Hematopoietic multipotent progenitor cell treated with erythropoietin and hydrocortisone succinate and interleukin-3 and kit ligand, for 4 days (in vitro differentiated cells): ENCODE results near the gene CRHR2.
"Not testable (repeated sequence)": the region's sequence is repeated elsewhere in the genome, so short reads cannot be mapped to it uniquely, and the experiment has no call there.

Experiments
- DNase-seq: peaks from one replicate; pipeline ENCODE4 v3.0.0-alpha.2; 2015

The CRHR2 gene

GRCh38 chr7:30652132-30652531 lies 30.1 kb downstream of the CRHR2 start:
- DNase-seq = no peak

DNA sequence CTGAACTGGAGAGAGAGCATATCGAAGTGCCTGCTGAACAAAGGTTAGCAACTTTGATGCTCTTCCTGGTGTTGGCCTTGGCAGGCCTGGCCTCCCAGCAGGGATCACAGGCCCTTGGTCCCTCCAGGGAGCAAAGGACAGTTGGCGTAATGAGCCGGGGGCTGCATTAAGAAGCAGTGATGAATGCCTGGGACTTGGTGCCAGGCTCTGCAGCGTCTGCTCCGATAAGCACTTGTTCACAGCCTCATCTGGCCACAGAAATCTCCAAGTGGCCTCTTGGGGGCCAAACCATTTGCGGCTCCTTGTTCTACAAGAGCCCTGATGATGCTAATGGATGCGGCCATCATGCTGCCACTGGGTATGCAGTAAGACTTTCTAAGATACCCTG lies 31.8 kb downstream of the CRHR2 start:
- DNase-seq = no peak

- DNase-seq = no peak
Observed at GRCh38 chr7:30649717-30650420, 32.4 kb downstream of the CRHR2 start.

GRCh38 chr7:30648744-30649540 lies 33.3 kb downstream of the CRHR2 start:
- DNase-seq = no peak

- DNase-seq = no peak
Observed at GRCh38 chr7:30647589-30648364, 34.5 kb downstream of the CRHR2 start.

DNA sequence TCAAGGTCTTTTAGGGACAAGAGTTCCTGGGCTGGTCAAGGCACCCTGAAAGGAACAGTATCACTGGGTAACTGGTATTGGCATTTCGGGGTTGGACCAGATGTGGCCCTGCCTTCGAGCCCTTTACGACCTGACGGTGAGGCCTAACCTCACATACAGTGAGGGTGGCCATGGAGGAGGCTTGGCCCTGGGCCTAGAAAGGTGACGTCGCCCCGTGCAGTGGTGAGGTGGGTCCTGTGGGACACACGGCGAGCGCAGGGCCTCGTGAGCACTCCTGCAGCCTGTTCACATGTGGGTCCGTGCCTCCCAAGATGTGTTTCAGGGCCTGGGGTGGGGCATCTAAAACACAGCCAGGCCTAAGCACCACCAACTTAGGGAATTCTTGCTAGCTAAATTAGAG lies 36.1 kb downstream of the CRHR2 start:
- DNase-seq = no peak

DNA sequence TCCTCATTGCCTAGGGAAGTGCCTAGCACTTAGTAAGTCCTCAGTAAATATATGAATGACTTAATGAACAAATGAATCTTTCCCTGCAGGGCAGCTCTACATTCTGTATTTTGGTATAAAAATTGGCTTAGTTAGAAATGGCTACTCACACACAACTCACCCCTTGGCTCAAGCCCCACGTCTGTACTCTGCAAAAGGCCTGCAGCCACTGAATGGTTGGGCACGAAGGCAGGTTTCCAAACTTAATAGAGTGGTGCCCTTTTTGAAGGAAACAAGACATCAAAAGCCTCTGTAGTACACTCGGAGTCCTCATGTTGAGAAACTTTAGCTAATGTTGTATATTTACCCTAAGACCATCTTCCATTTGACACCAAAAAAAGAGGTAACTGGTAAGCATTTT lies 36.6 kb downstream of the CRHR2 start:
- DNase-seq = no peak

GRCh38 chr7:30644286-30644955 lies 37.8 kb downstream of the CRHR2 start:
- DNase-seq = no peak

- DNase-seq = no peak
Observed at GRCh38 chr7:30642789-30643188, 39.5 kb downstream of the CRHR2 start.

DNA sequence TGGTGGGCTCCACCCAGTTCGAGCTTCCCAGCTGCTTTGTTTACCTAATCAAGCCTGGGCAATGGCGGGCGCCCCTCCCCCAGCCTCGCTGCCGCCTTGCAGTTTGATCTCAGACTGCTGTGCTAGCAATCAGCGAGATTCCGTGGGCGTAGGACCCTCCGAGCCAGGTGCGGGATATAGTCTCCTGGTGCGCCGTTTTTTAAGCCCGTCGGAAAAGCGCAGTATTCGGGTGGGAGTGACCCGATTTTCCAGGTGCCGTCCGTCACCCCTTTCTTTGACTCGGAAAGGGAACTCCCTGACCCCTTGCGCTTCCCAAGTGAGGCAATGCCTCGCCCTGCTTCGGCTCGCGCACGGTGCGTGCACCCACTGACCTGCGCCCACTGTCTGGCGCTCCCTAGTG lies 39.9 kb downstream of the CRHR2 start:
- not testable (repeated sequence) for DNase-seq

GRCh38 chr7:30635798-30636197 lies 46.5 kb downstream of the CRHR2 start:
- DNase-seq = no peak

- no peak for DNase-seq
Observed at GRCh38 chr7:30634634-30635201, 47.5 kb downstream of the CRHR2 start.

GRCh38 chr7:30634193-30634626 lies 48.0 kb downstream of the CRHR2 start:
- DNase-seq = no peak

GRCh38 chr7:30633223-30633622 lies 49.0 kb downstream of the CRHR2 start:
- no peak for DNase-seq

DNA sequence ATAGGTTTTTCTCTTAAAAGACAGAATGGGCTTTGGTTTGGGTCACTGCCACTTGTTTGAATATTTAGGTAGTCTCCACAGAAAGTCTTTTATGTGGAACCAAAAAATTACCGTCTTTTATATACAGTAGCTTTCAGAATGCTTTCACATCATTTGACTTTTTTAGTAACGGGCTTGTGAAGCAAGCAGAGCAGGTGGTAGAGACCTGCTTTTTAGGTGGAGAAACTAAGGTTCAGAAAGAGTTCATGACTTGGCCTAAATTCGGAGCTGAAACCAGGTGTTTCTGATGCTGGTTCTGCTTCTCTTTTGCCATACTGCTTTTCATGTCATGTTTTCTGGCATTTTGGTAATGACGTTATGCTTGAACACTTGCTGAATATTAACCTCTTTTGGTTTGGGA lies 51.3 kb downstream of the CRHR2 start:
- DNase-seq = no peak

- no peak for DNase-seq
Observed at GRCh38 chr7:30627026-30627425, 55.2 kb downstream of the CRHR2 start.

- no peak for DNase-seq
Observed at GRCh38 chr7:30625283-30625682, 57.0 kb downstream of the CRHR2 start.

GRCh38 chr7:30618961-30619360 lies 63.3 kb downstream of the CRHR2 start:
- DNase-seq = no peak

GRCh38 chr7:30618080-30618676 lies 64.1 kb downstream of the CRHR2 start:
- DNase-seq = no peak

- DNase-seq = no peak
Observed at GRCh38 chr7:30617359-30617758, 64.9 kb downstream of the CRHR2 start.

GRCh38 chr7:30616318-30616717 lies 65.9 kb downstream of the CRHR2 start:
- DNase-seq = no peak
